Thyroid gland (tissue), 4 donors: ENCODE measurements around the gene KLF17. TPM values are rescaled to one million over a fixed set of nuclear protein-coding genes. Genes with fewer than 3 reads are reported as not detected.

Experiments
- DNase-seq, 2 donors: peaks; one replicate each; pipeline ENCODE4 v3.0.0-alpha.2; 2019
- H3K27ac ChIP-seq, 3 donors: fragments of 200-600 bp; sonication (generic); 1 replicate in 2 of 3; 2 replicates in 1 of 3; pipeline ENCODE4 v1.5.1; 2016 to 2019; ENCODE audit warnings: mild to moderate bottlenecking in 1 of 3, moderate library complexity in 1 of 3
- H3K27me3 ChIP-seq: fragments of 200-600 bp; sonication (generic); one replicate; pipeline ENCODE4 v1.5.1; 2019
- H3K36me3 ChIP-seq, 2 donors: fragments of 200-600 bp; sonication (generic); one replicate each; pipeline ENCODE4 v1.5.1; 2016 to 2019
- H3K4me1 ChIP-seq, 2 donors: fragments of 200-600 bp; sonication (generic); one replicate each; pipeline ENCODE4 v1.5.1; 2017 to 2019
- H3K4me3 ChIP-seq, 3 donors: fragments of 200-600 bp; sonication (generic); replicated peaks in 1 of 3; 1 replicate in 2 of 3; 2 replicates in 1 of 3; pipeline ENCODE4 v1.5.1; 2016; ENCODE audit warnings: mild to moderate bottlenecking in 1 of 3
- H3K9me3 ChIP-seq: fragments of 200-600 bp; sonication (generic); one replicate; pipeline ENCODE4 v1.5.1; 2017
- CTCF ChIP-seq, 6 experiments: fragments of 200-600 bp in 3 of 6; fragments of 450-650 bp in 3 of 6; sonication (generic) in 3 of 6; IDR thresholded peaks; one replicate each; pipeline ENCODE4 v1.5.1; 2016 to 2019; ENCODE audit warnings: antibody characterized with exemption in 6 of 6, mild to moderate bottlenecking in 2 of 6, inconsistent platforms in 1 of 6, moderate library complexity in 1 of 6
- POLR2A ChIP-seq, 2 donors: fragments of 450-650 bp; IDR thresholded peaks; one replicate each; pipeline ENCODE4 v1.6.1; 2017; ENCODE audit warnings: antibody characterized with exemption in 2 of 2, mild to moderate bottlenecking in 2 of 2, moderate library complexity in 1 of 2
- WGBS, 2 donors: methylation state at CpG; one replicate each; pipeline ENCODE4 v1.1.5; 2017; 5-methylcytosine and 5-hydroxymethylcytosine counted together
- intact Hi-C: fragments of 100-400 bp; cut with DNase I; formaldehyde crosslinking; loops from one replicate; pipeline ENCODE4 v1.15.1; 2023
- total RNA-seq, 4 donors: library from RNA; depleted of rRNA; stranded (reverse); fragments of >200 nt; gene quantifications; one replicate each; pipeline ENCODE4 v1.2.3, GENCODE V29; 2016

KLF17 gene
- total RNA-seq, 4 donors from 2014 or later, result not detected

DNA sequence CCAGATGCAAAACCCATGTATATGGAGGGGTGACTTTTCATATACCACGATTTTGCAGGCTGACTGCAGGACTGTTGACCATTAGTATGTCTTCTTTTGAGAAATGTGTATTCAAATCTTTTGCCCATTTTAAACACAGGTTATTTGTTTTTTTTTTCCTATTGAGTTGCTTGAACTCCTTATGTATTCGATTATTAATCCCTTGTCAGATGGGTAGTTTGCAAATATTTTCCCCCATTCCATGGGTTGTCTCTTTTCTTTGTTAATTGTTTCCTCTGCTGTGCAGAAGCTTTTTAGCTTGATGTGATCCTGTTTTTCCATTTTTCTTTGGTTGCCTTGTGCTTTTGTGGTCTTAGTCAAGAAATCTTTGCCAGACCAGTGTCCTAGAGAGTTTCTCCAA is 24.6 kb upstream of the KLF17 start:
- TF ChIP-seq CTCF (IDR thresholded peaks at IDR 0.05) (no peak), POLR2A (IDR thresholded peaks at IDR 0.05) (no peak)
- intact Hi-C loops, result no loop called here
- no peaks in the 10 kb centered on the region for H3K27me3 ChIP-seq
- H3K36me3 ChIP-seq, result no peaks in the 10 kb centered on the region
- DNase-seq, result no peak
- whole genome bisulfite sequencing, 2 donors, result 88 to 94% methylated on average over 2 of the region's 2 CpGs
- H3K9me3 ChIP-seq, result no peaks in the 10 kb centered on the region
- no peaks in the 10 kb centered on the region for H3K4me1 ChIP-seq
- H3K4me3 ChIP-seq, result no peak overlapping the region
- no peak overlapping the region for H3K27ac ChIP-seq

- TF ChIP-seq POLR2A (IDR thresholded peaks at IDR 0.05) (no peak), CTCF (IDR thresholded peaks at IDR 0.05) (no peak)
- Histone ChIP-seq H3K36me3 (no peaks in the 10 kb centered on the region), H3K4me3 (no peak overlapping the region), H3K27me3 (no peaks in the 10 kb centered on the region), H3K27ac (no peak overlapping the region), H3K4me1 (no peaks in the 10 kb centered on the region), H3K9me3 (no peaks in the 10 kb centered on the region)
- intact Hi-C loops, result no loop called here
- no peak for DNase-seq
- WGBS, 2 donors, result 91 to 93% methylated on average over 9 of the region's 9 CpGs
These were observed 18.3 kb upstream of the KLF17 start for GRCh38 chr1:44100183-44100868.

GRCh38 chr1:44101328-44101727 is 17.3 kb upstream of the KLF17 start:
- 82 to 83% methylated on average over 7 of the region's 7 CpGs for WGBS, 2 donors
- TF ChIP-seq CTCF (IDR thresholded peaks at IDR 0.05) (no peak), POLR2A (IDR thresholded peaks at IDR 0.05) (no peak)
- Histone ChIP-seq H3K27me3 (no peaks in the 10 kb centered on the region), H3K27ac (no peak overlapping the region), H3K36me3 (no peaks in the 10 kb centered on the region), H3K4me1 (no peaks in the 10 kb centered on the region), H3K9me3 (no peaks in the 10 kb centered on the region), H3K4me3 (no peak overlapping the region)
- DNase-seq, result no peak
- intact Hi-C loops, result no loop called here

GRCh38 chr1:44103270-44104131 is 15.1 kb upstream of the KLF17 start:
- DNase-seq, result peak; percentile 17 to 20
- intact Hi-C loops, result no loop called here
- Histone ChIP-seq H3K27me3 (no peaks in the 10 kb centered on the region), H3K9me3 (no peaks in the 10 kb centered on the region), H3K4me3 (no peak overlapping the region), H3K36me3 (no peaks in the 10 kb centered on the region), H3K27ac (no peak overlapping the region), H3K4me1 (no peaks in the 10 kb centered on the region)
- 66 to 67% methylated on average over 29 to 36 of the region's 46 CpGs for WGBS, 2 donors
- no peak for TF ChIP-seq POLR2A (IDR thresholded peaks at IDR 0.05)
- peak in 1 of 6 experiments; percentile 26 for TF ChIP-seq CTCF (IDR thresholded peaks at IDR 0.05)

GRCh38 chr1:44105810-44106209 is 12.8 kb upstream of the KLF17 start:
- no peak for TF ChIP-seq CTCF (IDR thresholded peaks at IDR 0.05)
- no peak for TF ChIP-seq POLR2A (IDR thresholded peaks at IDR 0.05)

More at GRCh38 chr1:44105810-44106209, 12.8 kb upstream of the KLF17 start:
- H3K27ac ChIP-seq, result no peak overlapping the region
- H3K4me1 ChIP-seq, result no peaks in the 10 kb centered on the region
- DNase-seq, result no peak
- no peak overlapping the region for H3K4me3 ChIP-seq
- H3K27me3 ChIP-seq, result no peaks in the 10 kb centered on the region
- no peaks in the 10 kb centered on the region for H3K36me3 ChIP-seq
- intact Hi-C loops, result no loop called here
- H3K9me3 ChIP-seq, result no peaks in the 10 kb centered on the region
- 78 to 81% methylated on average over 3 of the region's 3 CpGs for WGBS, 2 donors
